Ovary (tissue), 9 donors: ENCODE results near the gene COL4A5. TPM values are rescaled to one million over a fixed set of nuclear protein-coding genes. Genes with fewer than 3 reads are reported as not detected.
A peak's percentile ranks its signal among the peaks of the same experiment; 100 is the strongest.

Source experiments
- DNase-seq, 5 donors: peaks; one replicate each; pipeline ENCODE4 v3.0.0-alpha.2; 2019 to 2020
- H3K27ac ChIP-seq, 2 donors: fragments of 200-600 bp; one replicate each; pipeline versions ENCODE4 v1.5.1 to v1.8.0; 2019 to 2022
- H3K27me3 ChIP-seq: fragments of 200-600 bp; one replicate; pipeline ENCODE4 v1.8.0; 2022
- H3K36me3 ChIP-seq: fragments of 200-600 bp; sonication (generic); one replicate; pipeline ENCODE4 v1.5.1; 2019
- H3K4me1 ChIP-seq: one replicate; pipeline ENCODE4 v1.8.1; 2013; ENCODE audit warnings: mild to moderate bottlenecking, moderate library complexity; ENCODE audit not compliant: insufficient read depth
- H3K4me3 ChIP-seq: fragments of 200-600 bp; sonication (generic); one replicate; pipeline ENCODE4 v1.5.1; 2017
- H3K9me3 ChIP-seq, 2 donors: fragments of 200-600 bp in 1 of 2; sonication (generic) in 1 of 2; one replicate each; pipeline versions ENCODE4 v1.5.1 to v1.8.1; 2013 to 2019; ENCODE audit warnings: mild to moderate bottlenecking in 1 of 2, moderate library complexity in 1 of 2
- CTCF ChIP-seq, 3 donors: fragments of 450-650 bp in 2 of 3; fragments of 200-600 bp in 1 of 3; IDR thresholded peaks; one replicate each; pipeline versions ENCODE4 v1.5.1 to v1.8.0; 2016 to 2022; ENCODE audit warnings: antibody characterized with exemption in 3 of 3, mild to moderate bottlenecking in 1 of 3
- EP300 ChIP-seq: sonication (generic); formaldehyde crosslinking; IDR thresholded peaks from one replicate; pipeline ENCODE4 v1.6.1; 2017; ENCODE audit warnings: antibody characterized with exemption
- POLR2A ChIP-seq: fragments of 450-650 bp; IDR thresholded peaks from one replicate; pipeline ENCODE4 v1.6.1; 2017; ENCODE audit warnings: antibody characterized with exemption, mild to moderate bottlenecking, moderate library complexity
- WGBS, 3 donors: extraction: QIAGEN DNeasy Blood & Tissue Kit in 1 of 3; methylation state at CpG; one replicate each; pipeline versions ENCODE4 v1.1.5 to v1.1.7; 2013 to 2017; 5-methylcytosine and 5-hydroxymethylcytosine counted together
- intact Hi-C, 4 donors: fragments of 100-400 bp; cut with DNase I; formaldehyde crosslinking; loops; one replicate each; pipeline versions ENCODE4 v1.11.0 to v1.15.1; 2022 to 2023
- polyA plus RNA-seq, 2 donors: library from polyadenylated mRNA; stranded (reverse); fragments of 200-250 nt in 1 of 2; fragments of 350-450 nt in 1 of 2; fragmentation: Illumina TruSeq in 1 of 2; extraction: RNeasy Lipid Tissue Mini Kit (QIAGEN cat#74804) in 1 of 2; gene quantifications; one replicate each; pipeline ENCODE4 v1.2.3, GENCODE V29; 2013 to 2014
- total RNA-seq, 7 donors: library from RNA; depleted of rRNA in 2 of 7; stranded (reverse); fragments of >200 nt in 2 of 7; fragmentation: NEBNext Ultra II Directional in 3 of 7; extraction: Animal tissue kit (Norgen Biotek cat#: 25700) in 3 of 7; gene quantifications; one replicate each; pipeline versions ENCODE4 v1.1.0 to v1.2.4, GENCODE V29; 2016 to 2023
- donor health status: DM: no; HTN: no; CAD: no; lungs with moderate emphysema.
- donor health status: DM: no; HTN: no; CAD: no.
- donor health status: Bipolar disorder and iron deficiency.
- donor health status: DM: yes; HTN: yes; CAD: no.
- donor health status: DM: no; HTN: no; CAD: no.
- donor health status: DM: yes; HTN: yes; CAD: no.

Gene COL4A5
- total and polyA plus RNA-seq, 9 donors = 10.2 to 75.9 (median 45.3) TPM

- WGBS, 3 donors = 44 to 50% (median 47%) methylated on average over 2 of the region's 2 CpGs
- TF ChIP-seq CTCF (IDR thresholded peaks at IDR 0.05) (no peak), EP300 (no peak), POLR2A (no peak)
- Histone ChIP-seq H3K36me3 (no peaks in the 10 kb centered on the region), H3K27ac (no peak overlapping the region), H3K4me1 (no peaks in the 10 kb centered on the region), H3K9me3 (no peaks in the 10 kb centered on the region), H3K4me3 (no peak overlapping the region), H3K27me3 (no peaks in the 10 kb centered on the region)
- intact Hi-C loops = no loop called here
- no peak for DNase-seq
Observed at GRCh38 chrX:108722561-108722960, 282.9 kb downstream of the COL4A5 start.

- Histone ChIP-seq H3K36me3 (no peaks in the 10 kb centered on the region), H3K27me3 (no peaks in the 10 kb centered on the region), H3K4me3 (no peak overlapping the region), H3K9me3 (no peaks in the 10 kb centered on the region), H3K27ac (no peak overlapping the region), H3K4me1 (no peaks in the 10 kb centered on the region)
- WGBS, 3 donors = 51 to 60% (median 52%) methylated on average over 3 of the region's 3 CpGs
- intact Hi-C loops = no loop called here
- DNase-seq = no peak
- TF ChIP-seq POLR2A = no peak
- TF ChIP-seq EP300 = no peak
- TF ChIP-seq CTCF (IDR thresholded peaks at IDR 0.05) = no peak
Observed at GRCh38 chrX:108726748-108727147, 287.1 kb downstream of the COL4A5 start.

- intact Hi-C loops = no loop called here
- WGBS, 3 donors = 35 to 40% (median 39%) methylated on average over 2 of the region's 2 CpGs
- no peaks in the 10 kb centered on the region for H3K4me1 ChIP-seq
- no peak for DNase-seq
- H3K27me3 ChIP-seq = no peaks in the 10 kb centered on the region
- H3K9me3 ChIP-seq = no peaks in the 10 kb centered on the region
- H3K27ac ChIP-seq = no peak overlapping the region
- TF ChIP-seq POLR2A (no peak), CTCF (IDR thresholded peaks at IDR 0.05) (no peak), EP300 (no peak)
- no peaks in the 10 kb centered on the region for H3K36me3 ChIP-seq
- no peak overlapping the region for H3K4me3 ChIP-seq
Observed at GRCh38 chrX:108731153-108731552, 291.5 kb downstream of the COL4A5 start.

- H3K27me3 ChIP-seq = no peaks in the 10 kb centered on the region
- no peak overlapping the region for H3K27ac ChIP-seq
- intact Hi-C loops = no loop called here
- 23 to 24% (median 23%) methylated on average over 39 of the region's 39 CpGs for WGBS, 3 donors
- TF ChIP-seq EP300 (no peak), CTCF (IDR thresholded peaks at IDR 0.05) (no peak), POLR2A (no peak)
- no peaks in the 10 kb centered on the region for H3K9me3 ChIP-seq
- no peaks in the 10 kb centered on the region for H3K4me1 ChIP-seq
- DNase-seq = peak; percentile 18 to 46 (median 28)
- no peaks in the 10 kb centered on the region for H3K36me3 ChIP-seq
- H3K4me3 ChIP-seq = peak overlapping the region; percentile 17
Observed at GRCh38 chrX:108732630-108733321, 293.1 kb downstream of the COL4A5 start.
